ENCODE results near the gene NCR2. TPM values are rescaled to one million over a fixed set of nuclear protein-coding genes. Genes with fewer than 3 reads are reported as not detected.
"Not testable (repeated sequence)": the region's sequence is repeated elsewhere in the genome, so short reads cannot be mapped to it uniquely, and the experiment has no call there.

NCR2 gene
- not detected for total RNA-seq
- long read RNA-seq: 0 reads

DNA sequence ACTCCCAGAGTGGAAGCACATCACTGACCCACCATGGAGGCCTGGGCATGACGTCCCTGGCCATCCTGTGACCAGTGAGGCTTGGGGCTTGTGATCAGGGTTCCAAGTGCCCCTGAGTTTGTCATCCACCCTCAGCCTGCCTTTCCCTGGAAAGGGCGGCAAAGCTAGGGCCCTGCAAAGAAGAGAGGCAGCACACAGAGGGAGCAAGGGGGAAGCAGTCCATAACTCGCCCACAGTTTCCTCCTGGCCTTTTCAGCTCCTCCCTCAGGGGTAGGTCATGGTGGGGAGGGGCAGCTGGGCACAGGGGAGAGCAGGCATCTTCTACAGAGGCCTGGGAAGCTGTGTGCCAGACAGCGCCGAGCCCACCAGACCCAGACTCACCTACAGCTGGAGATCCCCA is at the start of gene NCR2:
TSS of gene NCR2 (plus strand) at position 313 of the 400 bp plus-strand sequence. CDS start 269 bp downstream, outside the sequence.
- ATAC-seq (ENCODE audit: poor library complexity) (no peak), DNase-seq (no peak)
- intact Hi-C loops (cut with DNase I): no loop called here

- ATAC-seq (ENCODE audit: poor library complexity) (peak; percentile 80), DNase-seq (peak; percentile 74)
- intact Hi-C loops (cut with DNase I): no loop called here
These were observed 48.7 kb upstream of the NCR2 start, which contains the start of gene TREM1 for GRCh38 chr6:41286544-41287346. Gene TREM1, minus strand, starts transcription at chr6:41286682. Its CDS starts 27 bp downstream, at chr6:41286655.

- intact Hi-C loops (cut with DNase I): no loop called here
- no peak for DNase-seq
- peak; percentile 86 for ATAC-seq (ENCODE audit: poor library complexity)
These were observed 47.2 kb upstream of the NCR2 start for GRCh38 chr6:41288030-41288753.

GRCh38 chr6:41288754-41289129 is 46.7 kb upstream of the NCR2 start:
- no peak for ATAC-seq (ENCODE audit: poor library complexity)

DNA sequence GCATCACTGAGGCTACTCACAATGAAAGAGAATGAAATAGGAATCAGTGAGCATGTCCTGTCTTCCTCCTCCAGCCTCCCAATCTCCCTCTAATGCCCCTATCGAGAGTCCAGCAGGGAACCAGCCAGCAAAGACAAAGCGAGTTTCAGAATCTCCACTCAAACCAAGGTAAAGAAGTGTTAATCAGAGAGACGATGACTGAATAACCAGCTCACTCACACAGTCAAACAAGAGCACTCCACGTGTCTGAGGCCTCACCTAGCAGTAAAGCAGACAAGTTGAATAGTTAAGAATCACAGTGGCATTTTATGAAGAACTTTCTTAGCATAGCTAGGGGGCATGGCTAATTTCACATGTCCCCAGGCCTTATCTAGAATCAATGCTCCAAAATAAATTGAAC is 45.6 kb upstream of the NCR2 start:
- DNase-seq (no peak), ATAC-seq (ENCODE audit: poor library complexity) (no peak)
- intact Hi-C loops (cut with DNase I): no loop called here

More at GRCh38 chr6:41288754-41289129, 46.7 kb upstream of the NCR2 start:
- intact Hi-C loops (cut with DNase I): no loop called here
- no peak for DNase-seq

DNA sequence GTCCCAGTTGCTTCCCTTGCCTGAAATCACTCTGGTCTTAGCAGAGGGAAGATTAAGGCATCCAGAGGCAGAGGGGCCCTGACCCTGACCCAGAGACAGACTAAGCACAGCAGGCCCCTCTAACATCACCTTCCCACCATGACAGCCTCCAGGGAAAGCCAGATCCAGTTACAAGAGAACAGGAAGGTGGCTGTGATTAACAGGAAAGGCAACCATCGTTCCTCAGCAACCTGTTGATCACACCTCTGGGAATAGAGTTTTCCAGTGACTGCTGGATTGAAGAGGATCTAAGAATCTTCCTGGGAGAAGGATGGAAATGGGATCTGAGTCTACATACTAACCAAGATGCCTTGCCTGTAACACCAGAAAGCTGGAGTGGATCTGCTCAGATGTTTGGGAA is 43.7 kb upstream of the NCR2 start:
- no peak for ATAC-seq (ENCODE audit: poor library complexity)
- DNase-seq: no peak
- intact Hi-C loops (cut with DNase I): no loop called here

DNA sequence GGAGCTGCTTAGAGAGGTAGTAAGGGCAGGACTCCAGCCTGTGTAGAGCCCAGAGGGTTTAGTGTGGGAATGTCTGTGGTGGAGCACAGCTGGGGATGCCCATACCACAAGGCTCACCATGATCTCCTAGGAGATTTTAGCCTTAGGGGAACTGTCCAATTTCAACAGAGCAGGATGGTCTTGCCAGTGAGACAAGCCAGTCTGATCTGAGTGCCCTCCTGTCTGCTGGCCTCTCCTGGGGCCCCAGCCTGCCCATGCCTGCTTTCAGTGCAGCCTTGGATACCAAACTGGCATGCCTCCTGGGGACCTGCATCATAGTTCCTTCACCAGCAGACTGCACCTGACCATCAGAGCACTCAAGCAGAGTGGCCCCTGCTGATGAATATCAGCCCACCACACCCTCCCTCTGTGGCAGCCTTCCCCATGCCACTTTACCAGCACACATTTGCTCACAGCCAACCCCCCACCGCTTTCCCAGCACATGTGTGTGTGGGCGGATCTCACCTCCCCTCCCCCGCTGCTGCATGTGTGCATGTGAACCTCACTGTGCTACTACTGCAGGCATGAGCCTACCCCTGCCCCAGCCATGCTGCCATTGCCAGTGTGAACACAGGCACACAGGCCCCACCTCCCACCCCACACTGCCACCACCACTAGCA is 41.1 kb upstream of the NCR2 start:
- no peak for DNase-seq
- intact Hi-C loops (cut with DNase I): no loop called here
- ATAC-seq (ENCODE audit: poor library complexity): no peak

DNA sequence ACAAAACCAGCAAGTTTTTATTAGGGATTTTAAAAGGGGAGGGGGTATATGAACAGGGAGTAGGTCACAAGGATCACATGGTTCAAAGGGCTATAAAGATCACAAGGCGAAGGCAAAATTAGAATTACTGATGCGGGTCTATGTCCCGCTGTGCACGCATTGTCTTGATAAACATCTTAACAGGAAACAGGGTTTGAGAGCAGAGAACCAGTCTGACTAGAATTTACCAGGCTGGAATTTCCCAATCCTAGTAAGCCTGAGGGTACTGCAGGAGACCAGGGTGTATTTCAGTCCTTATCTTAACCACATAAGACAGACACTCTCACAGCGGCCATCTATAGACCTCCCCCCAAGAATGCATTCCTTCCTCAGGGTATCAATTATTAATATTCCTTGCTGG is 38.2 kb upstream of the NCR2 start:
- DNase-seq; intact Hi-C loops (cut with DNase I); ATAC-seq (ENCODE audit: poor library complexity): not testable (repeated sequence)

DNA sequence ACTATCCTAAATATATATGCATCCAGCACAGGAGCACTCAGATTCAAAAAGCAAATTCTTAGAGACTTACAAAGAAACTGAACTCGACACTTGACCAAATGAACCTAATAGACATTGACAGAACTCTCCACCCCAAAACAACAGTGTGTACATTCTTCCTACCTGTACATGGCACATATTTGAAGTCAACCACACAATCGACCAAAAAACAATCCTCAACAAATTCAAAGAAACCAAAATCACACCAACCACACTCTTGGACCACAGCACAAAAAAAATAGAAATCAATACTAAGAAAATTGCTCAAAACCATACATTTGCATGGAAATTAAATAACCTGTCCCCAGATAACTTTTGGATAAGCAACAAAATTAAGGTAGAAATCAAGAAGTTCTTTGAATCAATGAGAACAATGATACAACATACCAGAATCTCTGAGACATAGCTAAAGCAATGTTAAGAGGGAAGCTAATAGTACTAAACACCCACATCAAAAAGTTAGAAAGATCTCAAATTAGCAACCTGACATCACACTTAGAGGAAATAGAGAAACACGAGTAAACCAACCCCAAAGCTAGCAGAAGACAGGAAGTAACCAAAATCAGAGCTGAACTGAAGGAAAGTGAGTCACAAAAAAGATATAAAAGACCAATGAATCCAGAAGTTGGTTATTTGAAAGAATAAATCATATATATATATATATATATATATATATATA is 36.5 kb upstream of the NCR2 start:
- intact Hi-C loops (cut with DNase I): no loop called here
- ATAC-seq (ENCODE audit: poor library complexity) (no peak), DNase-seq (no peak)

DNA sequence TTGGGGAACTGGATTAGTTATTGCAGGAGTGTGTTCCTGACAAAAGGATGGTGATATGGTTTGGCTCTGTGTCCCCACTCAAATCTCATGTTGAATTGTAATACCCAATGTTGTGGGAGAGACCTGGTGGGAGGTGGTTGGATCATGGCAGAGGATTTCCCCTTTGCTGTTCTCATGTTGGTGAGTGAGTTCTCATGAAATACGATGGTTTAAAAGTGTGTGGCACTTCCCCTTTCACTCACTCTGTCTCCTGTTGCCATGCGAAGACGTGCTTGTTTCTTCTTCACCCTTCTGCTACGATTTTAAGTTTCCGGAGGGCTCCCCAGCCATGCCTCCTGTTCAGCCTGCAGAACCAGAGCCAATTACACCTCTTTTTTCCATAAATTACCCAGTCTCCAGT is 32.8 kb upstream of the NCR2 start:
- ATAC-seq (ENCODE audit: poor library complexity) (no peak), DNase-seq (no peak)
- intact Hi-C loops (cut with DNase I): no loop called here

DNA sequence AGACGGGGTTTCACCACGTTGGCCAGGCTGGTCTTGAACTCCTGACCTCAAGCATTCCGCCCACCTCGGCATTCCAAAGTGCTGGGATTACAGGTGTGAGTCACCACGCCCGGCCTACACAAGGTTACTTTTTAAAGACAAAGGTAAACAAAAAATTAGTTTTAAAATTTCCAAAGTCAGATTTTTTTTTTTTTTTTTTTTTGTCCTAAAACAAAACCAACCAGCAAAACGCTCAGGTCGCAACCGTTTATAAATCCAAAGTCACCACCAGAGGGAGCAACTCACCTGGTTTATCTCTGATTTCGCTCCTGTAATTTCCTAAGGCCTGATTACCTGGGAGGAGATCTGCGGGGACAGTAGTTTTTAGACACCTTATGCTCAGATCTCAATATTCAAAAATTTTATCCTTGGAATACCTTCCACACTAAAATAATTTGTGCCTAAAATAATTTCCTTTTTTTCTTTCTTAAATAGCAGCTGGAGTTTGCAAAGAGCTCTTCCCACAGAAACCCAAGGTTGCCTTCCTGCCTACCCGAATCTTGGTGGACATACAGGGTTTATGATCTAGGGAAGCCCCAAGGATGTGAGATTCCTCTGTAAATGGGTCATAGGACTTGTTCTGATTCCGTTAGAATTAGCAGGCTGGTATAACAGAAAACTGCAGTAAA is 29.1 kb upstream of the NCR2 start:
- intact Hi-C loops (cut with DNase I): no loop called here
- no peak for DNase-seq
- ATAC-seq (ENCODE audit: poor library complexity): no peak

GRCh38 chr6:41315203-41315602 is 20.2 kb upstream of the NCR2 start:
- ATAC-seq (ENCODE audit: poor library complexity): no peak
- intact Hi-C loops (cut with DNase I): no loop called here
- DNase-seq: no peak

DNA sequence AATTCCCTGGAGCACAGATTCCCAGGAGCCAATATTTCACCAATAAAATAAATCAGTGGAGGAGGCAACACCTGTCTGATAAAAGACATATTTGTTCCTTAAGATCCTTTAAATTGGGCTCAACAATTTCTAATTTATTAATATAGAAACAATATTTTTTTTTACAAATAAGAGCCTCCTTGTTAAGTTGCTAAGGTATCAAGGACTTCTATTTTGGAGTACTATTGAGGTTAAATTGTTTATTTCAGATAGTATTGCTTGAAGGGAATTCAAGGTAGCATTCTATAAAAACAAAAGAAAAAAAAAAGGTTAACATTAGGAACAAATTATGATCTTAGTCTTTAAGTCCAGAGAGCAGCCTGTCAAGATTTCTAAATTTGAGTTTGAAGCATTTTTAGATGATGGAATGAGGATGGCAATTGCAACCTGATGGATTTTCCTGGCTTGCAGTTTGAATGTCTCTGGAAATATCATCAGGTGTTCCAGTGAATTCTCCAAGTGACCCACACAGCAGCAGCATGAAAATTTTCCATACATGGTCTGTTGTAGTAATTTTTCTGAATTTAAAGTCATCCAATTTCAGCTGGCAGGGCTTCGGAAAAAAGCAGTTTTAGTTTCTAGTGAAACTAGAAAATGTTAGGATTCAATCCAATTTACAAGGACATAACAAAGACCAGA is 19.3 kb upstream of the NCR2 start:
- intact Hi-C loops (cut with DNase I): no loop called here
- no peak for ATAC-seq (ENCODE audit: poor library complexity)
- no peak for DNase-seq

- ATAC-seq (ENCODE audit: poor library complexity): no peak
- no peak for DNase-seq
- intact Hi-C loops (cut with DNase I): no loop called here
These were observed 17.2 kb upstream of the NCR2 start for GRCh38 chr6:41318261-41318653.

DNA sequence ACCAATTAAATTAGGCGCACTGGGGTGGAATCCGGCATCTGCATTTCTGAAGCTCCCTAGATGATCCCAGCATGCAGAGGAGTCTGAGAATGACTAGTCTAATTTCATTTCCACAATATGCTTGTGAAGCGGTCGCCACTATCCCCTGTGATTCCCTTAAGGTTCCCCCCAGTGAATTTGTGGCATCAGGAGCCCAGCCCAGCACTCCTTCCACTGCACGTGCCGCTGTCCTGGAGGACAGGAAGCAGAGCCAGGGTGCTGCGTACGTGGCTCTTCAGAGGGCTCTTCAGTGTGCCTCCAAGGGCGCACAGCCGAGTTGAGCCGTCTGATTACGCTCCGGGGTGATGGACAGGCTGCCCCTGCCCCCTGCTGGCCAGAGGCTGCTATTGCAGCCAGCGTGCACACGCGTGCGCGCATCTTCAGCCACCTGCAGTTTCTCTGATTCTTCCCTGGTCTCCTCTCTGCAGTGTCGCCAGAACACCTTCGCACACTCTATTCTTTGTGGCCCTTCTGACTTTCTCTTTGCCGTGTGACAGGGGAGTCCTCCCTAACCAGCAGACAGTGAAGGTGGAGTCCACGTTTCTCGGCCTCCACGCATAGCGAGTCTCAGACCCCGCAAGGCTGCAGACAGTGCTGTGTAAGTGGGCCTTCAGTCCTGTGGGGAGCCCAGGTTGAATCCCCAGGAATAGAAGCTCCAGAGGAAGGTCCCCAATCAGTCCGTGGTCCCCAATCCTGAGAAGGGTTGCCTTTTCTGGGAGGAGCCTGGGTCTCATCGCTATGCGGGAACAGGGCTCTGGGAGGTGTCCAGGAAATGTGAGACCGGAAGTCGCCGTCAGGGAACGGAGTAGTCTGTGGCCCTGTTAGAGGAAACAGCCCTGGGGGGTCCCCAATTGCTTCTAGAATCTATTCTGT is 16.5 kb upstream of the NCR2 start:
- peak; percentile 98 for ATAC-seq (ENCODE audit: poor library complexity)
- peak; percentile 90 for DNase-seq
- intact Hi-C loops (cut with DNase I): no loop called here

DNA sequence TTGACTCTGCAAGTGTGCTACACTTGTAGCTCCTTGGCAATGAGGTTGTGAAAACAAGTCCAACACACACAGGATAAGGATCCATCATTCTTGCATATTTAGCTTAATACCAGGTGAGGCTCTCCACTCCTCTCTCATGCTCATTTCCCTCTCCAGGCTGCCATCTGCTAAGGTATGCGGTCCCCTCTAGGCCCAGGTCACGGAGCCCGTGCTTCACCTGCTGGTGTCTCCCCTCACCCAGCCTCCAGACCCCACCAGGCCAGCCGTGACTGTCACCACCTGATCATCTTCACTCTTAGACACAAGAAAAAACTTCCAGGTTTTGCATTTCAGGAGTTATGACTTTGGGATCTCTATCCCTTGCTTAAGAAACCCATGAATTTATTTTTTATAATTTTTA is 14.2 kb upstream of the NCR2 start:
- DNase-seq (no peak), ATAC-seq (ENCODE audit: poor library complexity) (no peak)
- intact Hi-C loops (cut with DNase I): no loop called here

GRCh38 chr6:41325446-41326066 is 9.9 kb upstream of the NCR2 start:
- ATAC-seq (ENCODE audit: poor library complexity) (no peak), DNase-seq (no peak)
- intact Hi-C loops (cut with DNase I): no loop called here
